B cell (primary cell): ENCODE results near the gene BLTP2. TPM values are rescaled to one million over a fixed set of nuclear protein-coding genes. Genes with fewer than 3 reads are reported as not detected.

Source experiments
- ATAC-seq: fragments of 200-7000 bp; cut with Tn5 transposase; one replicate; pipeline ENCODE4 v1.10.0; 2021; ENCODE audit warnings: low read depth, mild to moderate bottlenecking, moderate number of reproducible peaks, moderate library complexity
- CTCF ChIA-PET: fragments of 350-600 bp; sonication (Branson Sonifier 250); formaldehyde crosslinking; loops from one replicate; lab custom pipeline; 2021; ENCODE audit warnings: antibody characterized with exemption, inconsistent platforms; lab: Charles Lee
- POLR2A ChIA-PET: fragments of 350-600 bp; sonication (Branson Sonifier 250); formaldehyde crosslinking; loops from one replicate; lab custom pipeline; 2021; ENCODE audit warnings: antibody characterized with exemption; lab: Charles Lee
- DNase-seq: peaks from one replicate; pipeline ENCODE4 v3.0.0; 2013
- H2AFZ ChIP-seq: 2 replicates; pipeline ENCODE4 v1.6.1; 2012; ENCODE audit warnings: mild to moderate bottlenecking, low read depth, low read length; ENCODE audit not compliant: insufficient read depth, poor library complexity, severe bottlenecking
- H3K27ac ChIP-seq, 2 donors: 1 replicate in 1 of 2; 2 replicates in 1 of 2; pipeline ENCODE4 v1.5.1; 2012 to 2013; ENCODE audit warnings: low read length in 2 of 2, mild to moderate bottlenecking in 2 of 2, moderate library complexity in 1 of 2
- H3K27me3 ChIP-seq, 4 experiments: fragments of 200-600 bp in 1 of 4; sonication (generic) in 1 of 4; replicated peaks in 1 of 4; 1 replicate in 2 of 4; 2 replicates in 2 of 4; pipeline versions ENCODE4 v1.6.1 to v1.7.0; 2013 to 2016; ENCODE audit warnings: low read length in 3 of 4, mild to moderate bottlenecking in 2 of 4, mixed read lengths in 1 of 4, moderate library complexity in 1 of 4; ENCODE audit not compliant: insufficient read depth in 4 of 4, control insufficient read depth in 3 of 4; ENCODE audit errors: control extremely low read depth in 1 of 4
- H3K36me3 ChIP-seq, 2 experiments: replicated peaks in 1 of 2; 1 replicate in 1 of 2; 2 replicates in 1 of 2; pipeline versions ENCODE4 v1.6.1 to v1.7.1; 2013; ENCODE audit warnings: low read length in 1 of 2; ENCODE audit not compliant: insufficient read depth in 2 of 2, control insufficient read depth in 1 of 2; ENCODE audit errors: control extremely low read depth in 1 of 2, extremely low read depth in 1 of 2
- H3K4me1 ChIP-seq, 2 donors: fragments of 200-600 bp in 1 of 2; sonication (generic) in 1 of 2; 1 replicate in 1 of 2; 2 replicates in 1 of 2; pipeline versions ENCODE4 v1.5.1 to v1.6.1; 2013 to 2017; ENCODE audit warnings: low read length in 2 of 2; ENCODE audit not compliant: control insufficient read depth in 2 of 2, insufficient read depth in 2 of 2
- H3K4me2 ChIP-seq: replicated peaks from 2 replicates; pipeline ENCODE3; 2012; ENCODE audit warnings: mild to moderate bottlenecking, low read depth, low read length; ENCODE audit not compliant: poor library complexity, severe bottlenecking
- H3K4me3 ChIP-seq, 5 experiments: fragments of 200-600 bp in 1 of 5; sonication (generic) in 1 of 5; 1 replicate in 3 of 5; 2 replicates in 2 of 5; pipeline versions ENCODE4 v1.5.1 to v1.7.0; 2011 to 2016; ENCODE audit warnings: low read length in 4 of 5, mild to moderate bottlenecking in 4 of 5, low read depth in 2 of 5, control low read depth in 1 of 5, moderate library complexity in 1 of 5; ENCODE audit not compliant: insufficient read depth in 1 of 5; ENCODE audit errors: control extremely low read depth in 1 of 5, extremely low read depth in 1 of 5
- H3K79me2 ChIP-seq: fragments of 200-600 bp; sonication (generic); one replicate; pipeline ENCODE4 v1.6.0; 2016; ENCODE audit warnings: low read length; ENCODE audit not compliant: control insufficient read depth, insufficient read depth
- H3K9ac ChIP-seq: fragments of 200-600 bp; sonication (generic); 2 replicates; pipeline ENCODE4 v1.6.1; 2017; ENCODE audit warnings: mild to moderate bottlenecking, low read length, moderate library complexity
- H3K9me3 ChIP-seq, 3 donors: one replicate each; pipeline versions ENCODE4 v1.6.1 to v1.7.1; 2013; ENCODE audit warnings: low read length in 2 of 3; ENCODE audit not compliant: control insufficient read depth in 2 of 3, insufficient read depth in 1 of 3; ENCODE audit errors: control extremely low read depth in 1 of 3
- H4K20me1 ChIP-seq: 2 replicates; pipeline ENCODE4 v1.6.0; 2012; ENCODE audit warnings: mild to moderate bottlenecking, low read length; ENCODE audit not compliant: insufficient read depth, control insufficient read depth, poor library complexity, severe bottlenecking
- H3K27ac Mint-ChIP-seq: one replicate; pipeline ENCODE4 v1.8.0; 2021; ENCODE audit warnings: mixed read lengths
- H3K27me3 Mint-ChIP-seq: one replicate; pipeline ENCODE4 v1.8.0; 2021; ENCODE audit warnings: mixed read lengths
- H3K4me1 Mint-ChIP-seq: one replicate; pipeline ENCODE4 v1.8.0; 2021; ENCODE audit warnings: mixed read lengths
- H3K4me3 Mint-ChIP-seq: one replicate; pipeline ENCODE4 v1.8.0; 2021; ENCODE audit warnings: mixed read lengths
- H3K9me3 Mint-ChIP-seq: one replicate; pipeline ENCODE4 v1.8.0; 2022; ENCODE audit warnings: mixed read lengths; ENCODE audit not compliant: insufficient read depth
- CTCF ChIP-seq: fragments of 200-600 bp; IDR thresholded peaks from one replicate; pipeline ENCODE4 v1.8.0; 2022; ENCODE audit warnings: antibody characterized with exemption, mild to moderate bottlenecking
- EZH2 ChIP-seq: IDR thresholded peaks from 2 replicates; pipeline ENCODE4 v1.6.1; 2012; ENCODE audit warnings: borderline replicate concordance, low read depth, mild to moderate bottlenecking, moderate library complexity, low read length; ENCODE audit not compliant: insufficient read depth, poor library complexity, severe bottlenecking
- WGBS: methylation state at CpG from one replicate; pipeline ENCODE4 v1.1.5; 2013; ENCODE audit warnings: missing lambda C conversion rate; ENCODE audit not compliant: insufficient coverage; 5-methylcytosine and 5-hydroxymethylcytosine counted together
- intact Hi-C: fragments of 100-400 bp; cut with micrococcal nuclease; formaldehyde crosslinking; loops from one replicate; pipeline ENCODE4 v1.10.0; 2022
- polyA plus RNA-seq: library from polyadenylated mRNA; depleted of rRNA; stranded (reverse); fragments of >200 nt; gene quantifications from 2 replicates; pipeline ENCODE4 v1.2.3, GENCODE V29; 2012
- total RNA-seq, 2 donors: library from RNA; stranded (reverse); fragments of 120-200 nt in 1 of 2; gene quantifications; 1 replicate in 1 of 2; 2 replicates in 1 of 2; pipeline versions ENCODE4 v1.2.3 to v1.2.4, GENCODE V29; 2013 to 2022

BLTP2 gene
- total and polyA plus RNA-seq, 2 donors (not counting 1 experiment from before 2014, with no cell fraction given) = 45.9 to 156 TPM

GRCh38 chr17:28597606-28598383 is 47.2 kb downstream of the BLTP2 start:
- H2AFZ ChIP-seq = peak overlapping the region; percentile 91
- ATAC-seq (no peak), DNase-seq (no peak)
- H3K36me3 ChIP-seq = no peaks in the 10 kb centered on the region
- no CpG with 5 or more reads among the region's 5 CpGs for WGBS
- ChIA-PET CTCF (interaction anchor here (1.0 to 1.5 kb wide), 5 partner anchors 10 to 102 kb away, joined by 3 to 6 read pairs (median 3); no protein-coding TSS in a partner anchor), POLR2A (interaction anchor here (0.6 to 1.3 kb wide), 3 partner anchors 19 to 26 kb away, joined by 3 read pairs; partner anchors contain the start of genes ALDOC and PIGS)
- H3K79me2 ChIP-seq = no peaks in the 10 kb centered on the region
- H3K4me3 ChIP-seq = no peak overlapping the region
- no peaks in the 10 kb centered on the region for H4K20me1 ChIP-seq
- H3K4me1 Mint-ChIP-seq = peaks cover 24% of the 10 kb centered on the region
- intact Hi-C loops = no loop called here
- no peaks in the 10 kb centered on the region for H3K27me3 Mint-ChIP-seq
- H3K4me1 ChIP-seq = peaks cover 19% of the 10 kb centered on the region in 2 donors
- H3K4me3 Mint-ChIP-seq = peak overlapping the region; percentile 98
- H3K27ac ChIP-seq = peak overlapping the region in 1 of 2 donors; percentile 37
- no peaks in the 10 kb centered on the region for H3K9me3 Mint-ChIP-seq
- H3K27ac Mint-ChIP-seq = peak overlapping the region; percentile 75
- H3K9me3 ChIP-seq = no peaks in the 10 kb centered on the region
- H3K27me3 ChIP-seq = no peaks in the 10 kb centered on the region
- TF ChIP-seq EZH2 = no peak
- TF ChIP-seq CTCF = no peak
- peak overlapping the region; percentile 95 for H3K4me2 ChIP-seq
- H3K9ac ChIP-seq = no peak overlapping the region

Other genes with a start within 250 kb of the BLTP2 start
- 4.3 and 5.0 TPM in 2 replicates for gene SLC46A1, start 238.9 kb downstream of the BLTP2 start, total RNA-seq
- gene SLC46A1, start 238.9 kb downstream of the BLTP2 start, polyA plus RNA-seq = 0.97 and 2.5 TPM in 2 replicates
- not detected in 2 replicates for gene SLC13A2, start 171.5 kb downstream of the BLTP2 start, total RNA-seq
- not detected in 2 replicates for gene SLC13A2, start 171.5 kb downstream of the BLTP2 start, polyA plus RNA-seq
- not detected in 2 replicates for gene FOXN1, start 138.8 kb downstream of the BLTP2 start, total RNA-seq
- not detected in 2 replicates for gene FOXN1, start 138.8 kb downstream of the BLTP2 start, polyA plus RNA-seq
- 75.3 and 84.2 TPM in 2 replicates for gene UNC119, start 92.5 kb downstream of the BLTP2 start, total RNA-seq
- 174 and 180 TPM in 2 replicates for gene UNC119, start 92.5 kb downstream of the BLTP2 start, polyA plus RNA-seq
- gene PIGS, start 73.6 kb downstream of the BLTP2 start, total RNA-seq = 52.3 and 55.1 TPM in 2 replicates
- 44.1 and 54.5 TPM in 2 replicates for gene PIGS, start 73.6 kb downstream of the BLTP2 start, polyA plus RNA-seq
- 16.7 and 20.7 TPM in 2 replicates for gene ALDOC, start 68.3 kb downstream of the BLTP2 start, total RNA-seq
- gene ALDOC, start 68.3 kb downstream of the BLTP2 start, polyA plus RNA-seq = 26.6 and 27.6 TPM in 2 replicates
- gene SPAG5, start 46.1 kb downstream of the BLTP2 start, total RNA-seq = 8.0 and 10.1 TPM in 2 replicates
- gene SPAG5, start 46.1 kb downstream of the BLTP2 start, polyA plus RNA-seq = 4.7 and 6.6 TPM in 2 replicates
- gene RSKR, start 31.0 kb downstream of the BLTP2 start, total RNA-seq = 30.4 and 31.9 TPM in 2 replicates
- 20.3 and 21.5 TPM in 2 replicates for gene RSKR, start 31.0 kb downstream of the BLTP2 start, polyA plus RNA-seq
- gene SDF2, start 16.7 kb upstream of the BLTP2 start, total RNA-seq = 38.1 and 40.4 TPM in 2 replicates
- gene SDF2, start 16.7 kb upstream of the BLTP2 start, polyA plus RNA-seq = 32.6 and 38.5 TPM in 2 replicates
- 110 and 119 TPM in 2 replicates for gene SUPT6H, start 17.0 kb upstream of the BLTP2 start, total RNA-seq
- gene SUPT6H, start 17.0 kb upstream of the BLTP2 start, polyA plus RNA-seq = 35.8 and 41.7 TPM in 2 replicates
- gene PROCA1, start 66.7 kb upstream of the BLTP2 start, total RNA-seq = 24.4 and 26.8 TPM in 2 replicates
- 7.0 and 7.4 TPM in 2 replicates for gene PROCA1, start 66.7 kb upstream of the BLTP2 start, polyA plus RNA-seq
- 18.0 and 20.5 TPM in 2 replicates for gene RAB34, start 72.7 kb upstream of the BLTP2 start, total RNA-seq
- 17.1 and 26.8 TPM in 2 replicates for gene RAB34, start 72.7 kb upstream of the BLTP2 start, polyA plus RNA-seq
- gene RPL23A, start 74.8 kb upstream of the BLTP2 start, total RNA-seq = 2,595 and 2,690 TPM in 2 replicates
- 1,162 and 1,239 TPM in 2 replicates for gene RPL23A, start 74.8 kb upstream of the BLTP2 start, polyA plus RNA-seq
- 3.1 and 3.4 TPM in 2 replicates for gene TLCD1, start 81.1 kb upstream of the BLTP2 start, total RNA-seq
- gene TLCD1, start 81.1 kb upstream of the BLTP2 start, polyA plus RNA-seq = 0.19 and 0.49 TPM in 2 replicates
- gene NEK8, start 83.6 kb upstream of the BLTP2 start, total RNA-seq = 57.1 and 58.0 TPM in 2 replicates
- gene NEK8, start 83.6 kb upstream of the BLTP2 start, polyA plus RNA-seq = 58.2 and 305 TPM in 2 replicates
- gene TRAF4, start 98.9 kb upstream of the BLTP2 start, total RNA-seq = 226 and 235 TPM in 2 replicates
- 683 and 1,058 TPM in 2 replicates for gene TRAF4, start 98.9 kb upstream of the BLTP2 start, polyA plus RNA-seq
- gene FAM222B, start 197.6 kb upstream of the BLTP2 start, total RNA-seq = 21.9 and 23.1 TPM in 2 replicates
- gene FAM222B, start 197.6 kb upstream of the BLTP2 start, polyA plus RNA-seq = 10.8 and 12.0 TPM in 2 replicates
- 35.9 and 39.5 TPM in 2 replicates for gene ERAL1, start 209.9 kb upstream of the BLTP2 start, total RNA-seq
- gene ERAL1, start 209.9 kb upstream of the BLTP2 start, polyA plus RNA-seq = 28.0 and 45.7 TPM in 2 replicates